GM23338 (cell line): ENCODE data around the gene TAOK1. TPM values are rescaled to one million over a fixed set of nuclear protein-coding genes. Genes with fewer than 3 reads are reported as not detected.

Experiments used
- ATAC-seq: fragments of 200-7000 bp; cut with Tn5 transposase; 3 replicates; pipeline ENCODE4 v1.9.1; 2020
- DNase-seq: peaks from one replicate; pipeline ENCODE4 v3.0.0-alpha.2; 2015; ENCODE audit warnings: low spot score
- H2AFZ ChIP-seq: fragments of 200-600 bp; sonication (generic); 2 replicates; pipeline ENCODE4 v1.8.0; 2016; ENCODE audit warnings: antibody characterized with exemption, mild to moderate bottlenecking, moderate library complexity
- H3F3A ChIP-seq: fragments of 200-600 bp; sonication (generic); replicated peaks from 2 replicates; pipeline ENCODE4 v1.8.0; 2017; ENCODE audit warnings: antibody characterized with exemption, mixed run types, low read depth
- H3K27ac ChIP-seq: fragments of 200-600 bp; sonication (generic); 2 replicates; pipeline ENCODE4 v1.6.1; 2016; ENCODE audit warnings: low read depth
- H3K27me3 ChIP-seq: fragments of 200-600 bp; sonication (generic); 2 replicates; pipeline ENCODE4 v1.8.0; 2016; ENCODE audit warnings: mild to moderate bottlenecking, mixed run types, moderate library complexity; ENCODE audit not compliant: insufficient read depth
- H3K36me3 ChIP-seq: fragments of 200-600 bp; sonication (generic); 2 replicates; pipeline ENCODE4 v1.8.0; 2016; ENCODE audit warnings: mild to moderate bottlenecking; ENCODE audit not compliant: insufficient read depth
- H3K4me1 ChIP-seq: fragments of 200-600 bp; sonication (generic); 2 replicates; pipeline ENCODE4 v1.8.0; 2016; ENCODE audit warnings: mild to moderate bottlenecking, moderate library complexity; ENCODE audit not compliant: insufficient read depth
- H3K4me2 ChIP-seq: fragments of 200-600 bp; sonication (generic); 2 replicates; pipeline ENCODE4 v1.7.1; 2017; ENCODE audit warnings: mixed run types
- H3K4me3 ChIP-seq: fragments of 200-600 bp; sonication (generic); 2 replicates; pipeline ENCODE4 v1.6.1; 2016; ENCODE audit warnings: mixed run types
- H3K79me2 ChIP-seq: fragments of 200-600 bp; sonication (generic); replicated peaks from 2 replicates; pipeline ENCODE4 v1.8.0; 2017; ENCODE audit warnings: mild to moderate bottlenecking; ENCODE audit not compliant: insufficient read depth
- H3K9me2 ChIP-seq: fragments of 200-600 bp; sonication (generic); 2 replicates; pipeline ENCODE4 v1.8.0; 2017; ENCODE audit not compliant: insufficient read depth
- H4K20me1 ChIP-seq: fragments of 200-600 bp; sonication (generic); replicated peaks from 2 replicates; pipeline ENCODE4 v1.8.0; 2017; ENCODE audit warnings: mild to moderate bottlenecking; ENCODE audit not compliant: insufficient read depth
- H3K27ac Mint-ChIP-seq: 2 replicates; pipeline ENCODE4 v1.8.0; 2020; ENCODE audit warnings: inconsistent platforms, mild to moderate bottlenecking, moderate library complexity, mixed read lengths
- H3K27me3 Mint-ChIP-seq: 3 replicates; pipeline ENCODE4 v1.8.0; 2022; ENCODE audit warnings: low read depth, mild to moderate bottlenecking, moderate library complexity, mixed read lengths, inconsistent platforms; ENCODE audit not compliant: insufficient read depth, poor library complexity
- H3K36me3 Mint-ChIP-seq: 3 replicates; pipeline ENCODE4 v1.8.0; 2021; ENCODE audit warnings: low read depth, mild to moderate bottlenecking, inconsistent platforms, moderate library complexity, mixed read lengths
- H3K4me1 Mint-ChIP-seq: 3 replicates; pipeline ENCODE4 v1.8.0; 2020; ENCODE audit warnings: mild to moderate bottlenecking, inconsistent platforms, mixed read lengths
- H3K4me3 Mint-ChIP-seq: 3 replicates; pipeline ENCODE4 v1.8.0; 2021; ENCODE audit warnings: moderate library complexity, mild to moderate bottlenecking, inconsistent platforms, mixed read lengths
- H3K9me3 Mint-ChIP-seq: 3 replicates; pipeline ENCODE4 v1.8.0; 2020; ENCODE audit warnings: moderate library complexity, mild to moderate bottlenecking, inconsistent platforms, mixed read lengths
- NANOG ChIP-seq: IDR thresholded peaks from 2 replicates; pipeline ENCODE4 v1.6.1; 2016; ENCODE audit warnings: antibody characterized with exemption, borderline replicate concordance
- polyA plus RNA-seq: library from polyadenylated mRNA; unstranded; fragments of >200 nt; fragmentation: Nextera tagmentation; extraction: Ambion mirVana; gene quantifications from 2 replicates; pipeline ENCODE4 v1.2.1, GENCODE V29; 2016
- total RNA-seq: library from RNA; depleted of rRNA; stranded (reverse); fragments of >200 nt; shearing (Covaris generic); gene quantifications from 2 replicates; pipeline ENCODE4 v1.2.3, GENCODE V29; 2014
- TF ChIP-seq, protein P1 (sequence below): fragments of 250-450 bp; sonication (Bioruptor Pico); IDR thresholded peaks from 2 replicates; pipeline ENCODE4 v1.5.0; 2020; ENCODE audit warnings: mild to moderate bottlenecking, moderate library complexity
- TF ChIP-seq, protein P2 (sequence below): IDR thresholded peaks from one replicate; pipeline ENCODE4 v1.6.1; 2018; ENCODE audit warnings: antibody characterized with exemption; ENCODE audit not compliant: unreplicated experiment

The TAOK1 gene
- total and polyA plus RNA-seq, 2 experiments from 2014 or later, result 19.4 to 69.8 TPM

DNA sequence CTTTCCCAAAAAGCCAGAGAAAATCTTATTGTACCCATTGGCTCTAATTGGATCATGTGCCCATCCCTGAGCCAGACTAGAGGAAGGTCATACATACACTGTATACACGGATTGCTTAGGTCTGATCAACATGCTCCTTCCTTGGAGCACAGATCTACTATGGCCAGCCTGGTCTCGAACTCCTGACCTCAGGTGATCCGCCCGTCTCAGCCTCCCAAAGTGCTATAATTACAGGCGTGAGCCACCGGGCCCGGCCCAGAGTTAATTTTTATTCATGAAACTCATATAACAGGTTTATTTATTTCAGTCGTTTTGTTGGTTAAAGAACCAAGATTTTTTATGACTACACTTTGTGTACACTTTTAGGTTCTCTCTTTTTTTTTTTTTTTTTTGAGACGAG is 1.2 kb upstream of the TAOK1 start (continued):
- TF ChIP-seq, protein P1, sequence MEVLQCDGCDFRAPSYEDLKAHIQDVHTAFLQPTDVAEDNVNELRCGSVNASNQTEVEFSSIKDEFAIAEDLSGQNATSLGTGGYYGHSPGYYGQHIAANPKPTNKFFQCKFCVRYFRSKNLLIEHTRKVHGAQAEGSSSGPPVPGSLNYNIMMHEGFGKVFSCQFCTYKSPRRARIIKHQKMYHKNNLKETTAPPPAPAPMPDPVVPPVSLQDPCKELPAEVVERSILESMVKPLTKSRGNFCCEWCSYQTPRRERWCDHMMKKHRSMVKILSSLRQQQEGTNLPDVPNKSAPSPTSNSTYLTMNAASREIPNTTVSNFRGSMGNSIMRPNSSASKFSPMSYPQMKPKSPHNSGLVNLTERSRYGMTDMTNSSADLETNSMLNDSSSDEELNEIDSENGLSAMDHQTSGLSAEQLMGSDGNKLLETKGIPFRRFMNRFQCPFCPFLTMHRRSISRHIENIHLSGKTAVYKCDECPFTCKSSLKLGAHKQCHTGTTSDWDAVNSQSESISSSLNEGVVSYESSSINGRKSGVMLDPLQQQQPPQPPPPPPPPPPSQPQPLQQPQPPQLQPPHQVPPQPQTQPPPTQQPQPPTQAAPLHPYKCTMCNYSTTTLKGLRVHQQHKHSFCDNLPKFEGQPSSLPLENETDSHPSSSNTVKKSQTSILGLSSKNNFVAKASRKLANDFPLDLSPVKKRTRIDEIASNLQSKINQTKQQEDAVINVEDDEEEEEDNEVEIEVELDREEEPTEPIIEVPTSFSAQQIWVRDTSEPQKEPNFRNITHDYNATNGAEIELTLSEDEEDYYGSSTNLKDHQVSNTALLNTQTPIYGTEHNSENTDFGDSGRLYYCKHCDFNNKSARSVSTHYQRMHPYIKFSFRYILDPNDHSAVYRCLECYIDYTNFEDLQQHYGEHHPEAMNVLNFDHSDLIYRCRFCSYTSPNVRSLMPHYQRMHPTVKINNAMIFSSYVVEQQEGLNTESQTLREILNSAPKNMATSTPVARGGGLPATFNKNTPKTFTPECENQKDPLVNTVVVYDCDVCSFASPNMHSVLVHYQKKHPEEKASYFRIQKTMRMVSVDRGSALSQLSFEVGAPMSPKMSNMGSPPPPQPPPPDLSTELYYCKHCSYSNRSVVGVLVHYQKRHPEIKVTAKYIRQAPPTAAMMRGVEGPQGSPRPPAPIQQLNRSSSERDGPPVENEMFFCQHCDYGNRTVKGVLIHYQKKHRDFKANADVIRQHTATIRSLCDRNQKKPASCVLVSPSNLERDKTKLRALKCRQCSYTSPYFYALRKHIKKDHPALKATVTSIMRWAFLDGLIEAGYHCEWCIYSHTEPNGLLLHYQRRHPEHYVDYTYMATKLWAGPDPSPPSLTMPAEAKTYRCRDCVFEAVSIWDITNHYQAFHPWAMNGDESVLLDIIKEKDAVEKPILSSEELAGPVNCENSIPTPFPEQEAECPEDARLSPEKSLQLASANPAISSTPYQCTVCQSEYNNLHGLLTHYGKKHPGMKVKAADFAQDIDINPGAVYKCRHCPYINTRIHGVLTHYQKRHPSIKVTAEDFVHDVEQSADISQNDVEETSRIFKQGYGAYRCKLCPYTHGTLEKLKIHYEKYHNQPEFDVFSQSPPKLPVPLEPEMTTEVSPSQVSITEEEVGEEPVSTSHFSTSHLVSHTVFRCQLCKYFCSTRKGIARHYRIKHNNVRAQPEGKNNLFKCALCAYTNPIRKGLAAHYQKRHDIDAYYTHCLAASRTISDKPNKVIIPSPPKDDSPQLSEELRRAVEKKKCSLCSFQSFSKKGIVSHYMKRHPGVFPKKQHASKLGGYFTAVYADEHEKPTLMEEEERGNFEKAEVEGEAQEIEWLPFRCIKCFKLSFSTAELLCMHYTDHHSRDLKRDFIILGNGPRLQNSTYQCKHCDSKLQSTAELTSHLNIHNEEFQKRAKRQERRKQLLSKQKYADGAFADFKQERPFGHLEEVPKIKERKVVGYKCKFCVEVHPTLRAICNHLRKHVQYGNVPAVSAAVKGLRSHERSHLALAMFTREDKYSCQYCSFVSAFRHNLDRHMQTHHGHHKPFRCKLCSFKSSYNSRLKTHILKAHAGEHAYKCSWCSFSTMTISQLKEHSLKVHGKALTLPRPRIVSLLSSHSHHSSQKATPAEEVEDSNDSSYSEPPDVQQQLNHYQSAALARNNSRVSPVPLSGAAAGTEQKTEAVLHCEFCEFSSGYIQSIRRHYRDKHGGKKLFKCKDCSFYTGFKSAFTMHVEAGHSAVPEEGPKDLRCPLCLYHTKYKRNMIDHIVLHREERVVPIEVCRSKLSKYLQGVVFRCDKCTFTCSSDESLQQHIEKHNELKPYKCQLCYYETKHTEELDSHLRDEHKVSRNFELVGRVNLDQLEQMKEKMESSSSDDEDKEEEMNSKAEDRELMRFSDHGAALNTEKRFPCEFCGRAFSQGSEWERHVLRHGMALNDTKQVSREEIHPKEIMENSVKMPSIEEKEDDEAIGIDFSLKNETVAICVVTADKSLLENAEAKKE (CRISPR knock-in tag), result no peak
- TF ChIP-seq NANOG, result no peak
- TF ChIP-seq, protein P2, sequence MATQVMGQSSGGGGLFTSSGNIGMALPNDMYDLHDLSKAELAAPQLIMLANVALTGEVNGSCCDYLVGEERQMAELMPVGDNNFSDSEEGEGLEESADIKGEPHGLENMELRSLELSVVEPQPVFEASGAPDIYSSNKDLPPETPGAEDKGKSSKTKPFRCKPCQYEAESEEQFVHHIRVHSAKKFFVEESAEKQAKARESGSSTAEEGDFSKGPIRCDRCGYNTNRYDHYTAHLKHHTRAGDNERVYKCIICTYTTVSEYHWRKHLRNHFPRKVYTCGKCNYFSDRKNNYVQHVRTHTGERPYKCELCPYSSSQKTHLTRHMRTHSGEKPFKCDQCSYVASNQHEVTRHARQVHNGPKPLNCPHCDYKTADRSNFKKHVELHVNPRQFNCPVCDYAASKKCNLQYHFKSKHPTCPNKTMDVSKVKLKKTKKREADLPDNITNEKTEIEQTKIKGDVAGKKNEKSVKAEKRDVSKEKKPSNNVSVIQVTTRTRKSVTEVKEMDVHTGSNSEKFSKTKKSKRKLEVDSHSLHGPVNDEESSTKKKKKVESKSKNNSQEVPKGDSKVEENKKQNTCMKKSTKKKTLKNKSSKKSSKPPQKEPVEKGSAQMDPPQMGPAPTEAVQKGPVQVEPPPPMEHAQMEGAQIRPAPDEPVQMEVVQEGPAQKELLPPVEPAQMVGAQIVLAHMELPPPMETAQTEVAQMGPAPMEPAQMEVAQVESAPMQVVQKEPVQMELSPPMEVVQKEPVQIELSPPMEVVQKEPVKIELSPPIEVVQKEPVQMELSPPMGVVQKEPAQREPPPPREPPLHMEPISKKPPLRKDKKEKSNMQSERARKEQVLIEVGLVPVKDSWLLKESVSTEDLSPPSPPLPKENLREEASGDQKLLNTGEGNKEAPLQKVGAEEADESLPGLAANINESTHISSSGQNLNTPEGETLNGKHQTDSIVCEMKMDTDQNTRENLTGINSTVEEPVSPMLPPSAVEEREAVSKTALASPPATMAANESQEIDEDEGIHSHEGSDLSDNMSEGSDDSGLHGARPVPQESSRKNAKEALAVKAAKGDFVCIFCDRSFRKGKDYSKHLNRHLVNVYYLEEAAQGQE, result no peak

DNA sequence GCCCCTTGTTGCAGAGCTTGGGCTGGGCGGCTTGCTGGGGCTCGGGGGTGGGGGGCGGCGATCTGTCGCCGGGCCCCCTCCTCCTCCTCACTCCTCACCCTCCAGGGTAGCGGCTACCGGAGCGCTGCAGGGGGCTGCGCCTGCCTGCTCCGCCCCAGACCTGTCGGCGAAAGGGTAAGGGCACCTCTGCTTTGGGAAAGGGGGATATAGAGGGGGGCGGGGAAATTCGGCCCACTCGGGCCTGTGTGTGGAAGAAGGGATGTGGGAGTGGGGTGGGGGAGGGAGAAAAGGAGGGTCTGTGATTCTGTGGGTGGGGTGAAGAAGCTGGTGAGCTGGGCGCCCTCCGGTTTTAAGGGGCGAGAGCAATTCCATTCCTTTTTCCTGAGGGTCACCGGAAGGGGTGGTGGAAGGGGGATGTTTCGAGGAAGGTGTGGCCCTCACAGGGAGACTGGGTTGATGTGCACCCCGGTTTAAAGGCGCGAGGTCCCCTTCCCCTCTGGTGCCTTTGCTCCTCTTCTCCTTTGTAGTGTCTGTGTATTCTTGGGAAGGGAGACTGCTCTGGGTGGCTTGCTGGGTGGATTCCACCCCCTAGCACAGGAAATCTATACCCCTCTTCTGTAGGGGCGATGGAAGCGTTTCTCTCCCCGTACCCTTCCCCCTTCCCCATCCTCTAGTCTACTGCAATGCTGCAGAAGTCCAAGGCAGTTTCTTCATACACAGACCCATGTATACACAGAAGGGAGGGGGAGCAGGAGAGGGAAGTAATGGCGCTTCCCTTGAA is 878 bp downstream of the TAOK1 start:
- Mint-ChIP-seq H3K36me3 (peaks cover 6% of the 10 kb centered on the region; the same call in 2 of the 3 replicates), H3K4me1 (peaks cover 22% of the 10 kb centered on the region), H3K27me3 (peaks cover 8% of the 10 kb centered on the region), H3K4me3 (peak overlapping the region; percentile 96), H3K27ac (peak overlapping the region; percentile 48), H3K9me3 (no peaks in the 10 kb centered on the region; the same call in 2 of the 3 replicates)
- no peaks in the 10 kb centered on the region for H3F3A ChIP-seq
- peak overlapping the region; percentile 88 for H3K27ac ChIP-seq
- no peaks in the 10 kb centered on the region for H3K27me3 ChIP-seq
- H3K9me2 ChIP-seq, result no peaks in the 10 kb centered on the region
- DNase-seq, result peak; percentile 64
- peaks cover 17% of the 10 kb centered on the region for H4K20me1 ChIP-seq
- peaks cover 53% of the 10 kb centered on the region for H3K79me2 ChIP-seq
- peaks cover 14% of the 10 kb centered on the region for H3K4me1 ChIP-seq
- H3K4me2 ChIP-seq, result peak overlapping the region; percentile 94
- H3K4me3 ChIP-seq, result peak overlapping the region; percentile 89
- no peak overlapping the region for H2AFZ ChIP-seq
- no peaks in the 10 kb centered on the region for H3K36me3 ChIP-seq
- ATAC-seq, result peak; percentile 74
- TF ChIP-seq, protein P1 (CRISPR knock-in tag), result no peak
